ENCODE data around the gene NISCH.
"Not testable (repeated sequence)": the region's sequence is repeated elsewhere in the genome, so short reads cannot be mapped to it uniquely, and the experiment has no call there.

NISCH gene

GRCh38 chr3:52525680-52526561 lies 70.5 kb downstream of the NISCH start:
- DNase-seq (ENCODE audit: low read depth, low spot score): no peak

- not testable (repeated sequence) for DNase-seq (ENCODE audit: low read depth, low spot score)
These were observed 71.3 kb downstream of the NISCH start for GRCh38 chr3:52526671-52527038.

- DNase-seq (ENCODE audit: low read depth, low spot score): no peak
These were observed 71.8 kb downstream of the NISCH start for GRCh38 chr3:52527039-52527731.

GRCh38 chr3:52527732-52528585 lies 72.6 kb downstream of the NISCH start:
- no peak for DNase-seq (ENCODE audit: low read depth, low spot score)

GRCh38 chr3:52528586-52529375 lies 73.4 kb downstream of the NISCH start:
- no peak for DNase-seq (ENCODE audit: low read depth, low spot score)

- no peak for DNase-seq (ENCODE audit: low read depth, low spot score)
These were observed 74.3 kb downstream of the NISCH start for GRCh38 chr3:52529376-52530333.

- no peak for DNase-seq (ENCODE audit: low read depth, low spot score)
These were observed 75.8 kb downstream of the NISCH start for GRCh38 chr3:52530918-52531826.

GRCh38 chr3:52531860-52532516 lies 76.6 kb downstream of the NISCH start:
- DNase-seq (ENCODE audit: low read depth, low spot score): no peak

GRCh38 chr3:52532517-52532837 lies 77.1 kb downstream of the NISCH start:
- no peak for DNase-seq (ENCODE audit: low read depth, low spot score)

GRCh38 chr3:52532838-52533622 lies 77.6 kb downstream of the NISCH start:
- no peak for DNase-seq (ENCODE audit: low read depth, low spot score)

- no peak for DNase-seq (ENCODE audit: low read depth, low spot score)
These were observed 78.3 kb downstream of the NISCH start, which contains the start of gene NT5DC2 for GRCh38 chr3:52533623-52534280. NT5DC2 (minus strand) TSS chr3:52533857; CDS start chr3:52533737, 120 bp downstream.

GRCh38 chr3:52534281-52535183 lies 79.1 kb downstream of the NISCH start:
- no peak for DNase-seq (ENCODE audit: low read depth, low spot score)

GRCh38 chr3:52535411-52536111 lies 80.2 kb downstream of the NISCH start:
- no peak for DNase-seq (ENCODE audit: low read depth, low spot score)

GRCh38 chr3:52536112-52536368 lies 80.6 kb downstream of the NISCH start:
- no peak for DNase-seq (ENCODE audit: low read depth, low spot score)

- DNase-seq (ENCODE audit: low read depth, low spot score): peak; percentile 95
These were observed 81.2 kb downstream of the NISCH start, which contains the start of gene UQCC5 for GRCh38 chr3:52536369-52537164. UQCC5 (plus strand) TSS chr3:52536605; CDS start chr3:52536756, 151 bp downstream.
